Measurements from ENCODE around the gene WWOX. TPM values are rescaled to one million over a fixed set of nuclear protein-coding genes. Genes with fewer than 3 reads are reported as not detected.

The WWOX gene
- total and polyA plus RNA-seq, 2 of the 4 experiments (the other 2 are of a cell fraction): 2.7 to 5.4 TPM

DNA sequence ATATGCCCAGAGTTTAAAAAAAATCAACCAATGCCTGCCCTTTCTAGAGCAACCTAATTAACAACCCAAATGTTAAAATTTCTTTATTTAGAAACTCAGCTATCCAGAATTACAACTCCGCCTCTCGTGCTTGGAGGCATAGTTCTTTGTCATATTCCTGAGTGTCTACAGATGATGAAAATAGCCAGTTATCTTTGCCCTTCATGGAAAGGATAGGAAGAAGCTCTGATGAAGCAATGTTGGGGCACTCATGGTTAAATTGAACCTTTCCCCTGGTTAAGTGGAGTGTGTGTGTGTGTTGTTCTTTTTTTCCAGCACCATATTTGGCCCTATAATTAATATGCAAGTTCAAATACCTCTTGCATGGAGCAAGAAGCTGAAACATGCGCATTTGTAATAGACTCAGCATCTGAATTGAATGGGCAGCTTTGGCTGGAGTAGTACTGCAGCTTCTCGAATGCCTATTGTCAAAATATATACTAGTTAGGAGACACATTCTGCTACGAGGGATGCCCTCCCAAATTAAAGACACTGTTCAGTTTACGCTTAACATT lies 506.2 kb downstream of the WWOX start:
- Histone ChIP-seq H4K91ac (ENCODE audit: insufficient read depth, low read depth, low read length) (no peak overlapping the region), H2AFZ (replicated peaks; ENCODE audit: low read length, poor library complexity) (no peak overlapping the region), H3K4ac (ENCODE audit: low read depth, low read length) (no peak overlapping the region), H2BK5ac (ENCODE audit: low read depth, low read length, poor library complexity, severe bottlenecking) (no peak overlapping the region), H3K27ac (ENCODE audit: insufficient read depth, low read length) (no peak overlapping the region), H3K4me2 (ENCODE audit: low read depth, low read length) (no peak overlapping the region), H2AK5ac (ENCODE audit: low read depth, low read length) (no peak overlapping the region), H3K56ac (ENCODE audit: extremely low read depth, insufficient read depth, low read length) (no peak overlapping the region), H2BK120ac (ENCODE audit: low read depth, low read length) (no peak overlapping the region), H4K8ac (ENCODE audit: low read depth in 2 of 2, low read length in 2 of 2) (no peak overlapping the region), H3K9me1 (ENCODE audit: insufficient read depth, low read length) (no peaks in the 10 kb centered on the region), H3K9ac (ENCODE audit: low read depth, low read length) (no peak overlapping the region), H2BK15ac (ENCODE audit: low read depth, low read length) (no peak overlapping the region), H3K36me3 (ENCODE audit: control insufficient read depth, insufficient read depth, low read length) (no peaks in the 10 kb centered on the region), H3K4me3 (ENCODE audit: insufficient read depth, low read depth, low read length) (no peak overlapping the region), H3K23ac (ENCODE audit: low read depth, low read length) (no peak overlapping the region), H4K20me1 (ENCODE audit: insufficient read depth, low read length) (no peaks in the 10 kb centered on the region), H2AK9ac (replicated peaks; ENCODE audit: low read depth, low read length, poor library complexity) (no peak overlapping the region), H3K18ac (ENCODE audit: low read depth, low read length) (no peak overlapping the region), H3K14ac (replicated peaks; ENCODE audit: low read depth, low read length) (no peak overlapping the region), H3K4me1 (ENCODE audit: control insufficient read depth, insufficient read depth, low read length) (no peaks in the 10 kb centered on the region), H4K5ac (ENCODE audit: low read depth, low read length) (no peak overlapping the region), H2BK20ac (ENCODE audit: low read depth, low read length) (no peak overlapping the region), H3K9me3 (ENCODE audit: control insufficient read depth, insufficient read depth, low read length) (peaks cover 7% of the 10 kb centered on the region; the same call in 1 of the 2 replicates), H3K79me1 (ENCODE audit: low read depth in 1 of 2, low read length in 2 of 2) (no peaks in the 10 kb centered on the region), H3K27me3 (ENCODE audit: control insufficient read depth, insufficient read depth, low read length) (no peaks in the 10 kb centered on the region)
- dilution Hi-C loops (cut with HindIII; ENCODE audit: low sequenced_read_pairs, unreplicated experiment) (no loop called here), in situ Hi-C loops (cut with MboI; ENCODE audit: low sequenced_read_pairs) (no loop called here), intact Hi-C loops (cut with micrococcal nuclease) (no loop called here)
- DNase-seq: no peak
- no CpG with 5 or more reads among the region's 6 CpGs for WGBS, 2 experiments (ENCODE audit: extremely low coverage in 2 of 2, insufficient read length in 1 of 2)
- TF ChIP-seq CEBPB (IDR thresholded peaks at IDR 0.05; ENCODE audit: low read depth, low read length): no peak
- TF ChIP-seq, protein P1, sequence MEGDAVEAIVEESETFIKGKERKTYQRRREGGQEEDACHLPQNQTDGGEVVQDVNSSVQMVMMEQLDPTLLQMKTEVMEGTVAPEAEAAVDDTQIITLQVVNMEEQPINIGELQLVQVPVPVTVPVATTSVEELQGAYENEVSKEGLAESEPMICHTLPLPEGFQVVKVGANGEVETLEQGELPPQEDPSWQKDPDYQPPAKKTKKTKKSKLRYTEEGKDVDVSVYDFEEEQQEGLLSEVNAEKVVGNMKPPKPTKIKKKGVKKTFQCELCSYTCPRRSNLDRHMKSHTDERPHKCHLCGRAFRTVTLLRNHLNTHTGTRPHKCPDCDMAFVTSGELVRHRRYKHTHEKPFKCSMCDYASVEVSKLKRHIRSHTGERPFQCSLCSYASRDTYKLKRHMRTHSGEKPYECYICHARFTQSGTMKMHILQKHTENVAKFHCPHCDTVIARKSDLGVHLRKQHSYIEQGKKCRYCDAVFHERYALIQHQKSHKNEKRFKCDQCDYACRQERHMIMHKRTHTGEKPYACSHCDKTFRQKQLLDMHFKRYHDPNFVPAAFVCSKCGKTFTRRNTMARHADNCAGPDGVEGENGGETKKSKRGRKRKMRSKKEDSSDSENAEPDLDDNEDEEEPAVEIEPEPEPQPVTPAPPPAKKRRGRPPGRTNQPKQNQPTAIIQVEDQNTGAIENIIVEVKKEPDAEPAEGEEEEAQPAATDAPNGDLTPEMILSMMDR (conservative IDR thresholded peaks at IDR 0.05; ENCODE audit: low read depth, low read length): no peak
- no peak for TF ChIP-seq BHLHE40 (IDR thresholded peaks at IDR 0.05; ENCODE audit: low read depth, low read length)
- no peak for TF ChIP-seq RAD21 (IDR thresholded peaks at IDR 0.05; ENCODE audit: low read length)
- TF ChIP-seq FOS (IDR thresholded peaks at IDR 0.05; ENCODE audit: low read depth, low read length): no peak
- TF ChIP-seq, protein P2, sequence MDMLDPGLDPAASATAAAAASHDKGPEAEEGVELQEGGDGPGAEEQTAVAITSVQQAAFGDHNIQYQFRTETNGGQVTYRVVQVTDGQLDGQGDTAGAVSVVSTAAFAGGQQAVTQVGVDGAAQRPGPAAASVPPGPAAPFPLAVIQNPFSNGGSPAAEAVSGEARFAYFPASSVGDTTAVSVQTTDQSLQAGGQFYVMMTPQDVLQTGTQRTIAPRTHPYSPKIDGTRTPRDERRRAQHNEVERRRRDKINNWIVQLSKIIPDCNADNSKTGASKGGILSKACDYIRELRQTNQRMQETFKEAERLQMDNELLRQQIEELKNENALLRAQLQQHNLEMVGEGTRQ (IDR thresholded peaks at IDR 0.05; ENCODE audit: low read depth, low read length): no peak
- ATAC-seq (ENCODE audit: low read depth): no peak
- POLR2A ChIA-PET (ENCODE audit: unreplicated experiment): no interaction called here
- no TSS peak for BruUV-seq (replicated peaks)
- CTCF ChIA-PET: no interaction called here
